Chondrocyte (in vitro differentiated cells): Measurements from ENCODE around the gene MMP15. TPM values are rescaled to one million over a fixed set of nuclear protein-coding genes. Genes with fewer than 3 reads are reported as not detected.
"Not testable (repeated sequence)": the region's sequence is repeated elsewhere in the genome, so short reads cannot be mapped to it uniquely, and the experiment has no call there.

Source experiments
- DNase-seq: peaks from one replicate; pipeline ENCODE4 v3.0.0; 2021; ENCODE audit warnings: mixed read lengths, low spot score
- H3K27ac Mint-ChIP-seq: one replicate; pipeline ENCODE4 v1.8.0; 2021; ENCODE audit warnings: mild to moderate bottlenecking, moderate library complexity, mixed read lengths; ENCODE audit not compliant: unreplicated experiment
- H3K27me3 Mint-ChIP-seq: 2 replicates; pipeline ENCODE4 v1.8.0; 2021; ENCODE audit warnings: low read depth, mixed read lengths
- H3K36me3 Mint-ChIP-seq: 2 replicates; pipeline ENCODE4 v1.8.0; 2021; ENCODE audit warnings: low read depth, mixed read lengths
- H3K4me1 Mint-ChIP-seq: 2 replicates; pipeline ENCODE4 v1.8.0; 2021; ENCODE audit warnings: low read depth, mild to moderate bottlenecking, mixed read lengths
- H3K4me3 Mint-ChIP-seq: one replicate; pipeline ENCODE4 v1.8.0; 2021; ENCODE audit warnings: mild to moderate bottlenecking, moderate library complexity, mixed read lengths; ENCODE audit not compliant: unreplicated experiment
- H3K9me3 Mint-ChIP-seq: 2 replicates; pipeline ENCODE4 v1.8.0; 2021; ENCODE audit warnings: low read depth, mixed read lengths
- CTCF ChIP-seq: fragments of 200-600 bp; sonication (generic); IDR thresholded peaks from 2 replicates; pipeline ENCODE4 v1.5.0; 2021; ENCODE audit warnings: antibody characterized with exemption, mild to moderate bottlenecking, moderate library complexity
- long read RNA-seq: library from polyadenylated mRNA; stranded (forward); transcript quantifications from one replicate; pipeline ENCODE4 v2.0.0, GENCODE V29; 2021
- total RNA-seq: library from RNA; stranded (reverse); gene quantifications from 3 replicates; pipeline ENCODE4 v1.2.1, GENCODE V29; 2021

The MMP15 gene
- total RNA-seq, result 5.9 to 12.0 TPM (median 11.2 TPM) in 3 replicates
- long read RNA-seq, full-length matches to known transcripts, result 7 of 12 reads
- long read RNA-seq, partial matches to known transcripts, result 2 of 12 reads
- long read RNA-seq, other reads (novel, unspliced or antisense), result 3 of 12 reads

- H3K27ac Mint-ChIP-seq, result no peak within 1 kb of the TSS
- peaks cover 23% of the 10 kb centered on the region for H3K4me1 Mint-ChIP-seq
- H3K27me3 Mint-ChIP-seq, result peaks cover 4% of the 10 kb centered on the region
- H3K9me3 Mint-ChIP-seq, result no peaks in the 10 kb centered on the region
- H3K36me3 Mint-ChIP-seq, result no peaks in the 10 kb centered on the region
- peak; percentile 75 for DNase-seq
- TF ChIP-seq CTCF, result peak; percentile 15
- H3K4me3 Mint-ChIP-seq, result peak within 1 kb of the TSS; percentile 73
These were observed at the start of gene MMP15 for GRCh38 chr16:58025351-58026138. Gene MMP15 (plus strand): TSS chr16:58025754. CDS start chr16:58026351, 597 bp downstream.

DNA sequence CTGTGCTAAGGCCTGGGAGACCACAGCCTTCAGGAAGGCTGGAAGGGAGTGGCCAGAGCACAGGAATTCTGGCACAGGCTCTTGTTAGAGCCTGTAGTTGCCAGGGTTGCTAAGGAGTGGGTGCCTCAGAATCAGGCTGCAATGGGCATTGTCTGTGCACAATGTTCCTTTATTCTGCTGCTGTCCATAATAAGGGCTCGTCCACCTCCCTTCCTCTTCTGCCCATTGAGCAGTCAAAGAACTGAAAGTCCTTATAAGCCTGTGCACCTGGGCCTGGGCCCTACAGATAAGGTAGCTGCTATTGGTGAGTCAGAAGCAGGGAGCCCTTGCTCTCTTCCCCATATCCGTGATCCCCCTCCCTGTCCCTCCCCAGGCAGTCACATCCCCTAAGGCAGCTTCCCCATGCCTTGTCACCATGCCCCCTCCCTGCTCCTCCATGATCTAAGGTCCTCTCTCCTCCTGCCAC lies 49.2 kb upstream of the MMP15 start:
- Mint-ChIP-seq H3K4me1 (no peaks in the 10 kb centered on the region), H3K9me3 (no peaks in the 10 kb centered on the region), H3K27ac (no peak overlapping the region), H3K27me3 (peaks cover 10% of the 10 kb centered on the region), H3K36me3 (no peaks in the 10 kb centered on the region), H3K4me3 (no peak overlapping the region)
- DNase-seq, result peak; percentile 33
- no peak for TF ChIP-seq CTCF

GRCh38 chr16:57977418-57978069 lies 48.0 kb upstream of the MMP15 start:
- peak; percentile 75 for DNase-seq
- Mint-ChIP-seq H3K4me3 (no peak overlapping the region), H3K27ac (no peak overlapping the region), H3K9me3 (no peaks in the 10 kb centered on the region), H3K4me1 (no peaks in the 10 kb centered on the region), H3K27me3 (peaks cover 7% of the 10 kb centered on the region), H3K36me3 (no peaks in the 10 kb centered on the region)
- no peak for TF ChIP-seq CTCF

DNA sequence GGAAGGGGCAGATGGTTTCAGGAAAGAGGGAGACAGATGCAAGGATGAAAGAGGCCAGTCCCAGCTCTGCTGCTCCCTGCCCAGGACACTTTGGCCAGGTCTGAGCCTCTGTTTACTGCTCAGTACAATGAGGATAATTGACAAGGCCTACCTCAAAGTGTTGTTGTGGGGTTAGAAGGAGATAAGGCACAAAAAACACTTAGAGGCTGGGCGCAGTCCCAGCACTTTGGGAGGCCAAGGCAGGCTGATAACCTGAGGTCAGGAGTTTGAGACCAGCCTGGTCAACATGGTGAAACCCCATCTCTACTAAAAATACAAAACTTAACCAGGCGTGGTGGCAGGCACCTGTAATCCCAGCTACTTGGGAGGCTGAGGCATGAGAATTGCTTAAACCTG lies 47.5 kb upstream of the MMP15 start:
- not testable (repeated sequence) for H3K27ac Mint-ChIP-seq, H3K4me1 Mint-ChIP-seq, H3K4me3 Mint-ChIP-seq, H3K27me3 Mint-ChIP-seq, DNase-seq, H3K36me3 Mint-ChIP-seq, H3K9me3 Mint-ChIP-seq

DNA sequence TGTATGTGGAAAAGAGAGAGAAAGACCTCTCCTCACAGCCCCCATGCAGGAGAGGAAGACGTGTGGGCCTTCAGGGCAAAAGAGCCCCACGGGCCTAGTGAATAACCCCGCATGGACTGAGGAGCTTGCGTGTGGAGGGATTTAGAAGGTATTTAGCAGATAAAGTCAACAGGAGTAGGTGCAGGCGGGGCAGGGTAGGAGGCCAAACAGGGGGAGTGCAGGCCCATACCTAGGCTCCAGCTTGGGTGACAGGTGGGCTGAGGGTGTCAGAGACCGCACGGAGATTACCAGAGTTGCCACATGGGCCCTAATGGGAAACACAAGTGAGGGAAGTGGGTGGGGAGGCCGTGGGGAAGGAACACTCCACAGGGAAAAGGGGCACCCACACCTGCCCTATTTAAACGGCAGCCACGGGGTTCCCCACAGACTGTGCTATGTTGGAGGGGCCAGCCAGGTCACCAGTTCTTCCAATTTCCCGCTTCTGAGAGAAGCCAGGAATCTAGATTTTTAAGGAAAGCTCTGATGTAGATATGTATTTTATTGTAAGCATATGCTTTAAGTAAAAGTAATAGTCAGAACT lies 46.5 kb upstream of the MMP15 start:
- H3K9me3 Mint-ChIP-seq, result no peaks in the 10 kb centered on the region
- H3K4me1 Mint-ChIP-seq, result no peaks in the 10 kb centered on the region
- H3K4me3 Mint-ChIP-seq, result no peak overlapping the region
- TF ChIP-seq CTCF, result no peak
- DNase-seq, result peak; percentile 39
- peaks cover 5% of the 10 kb centered on the region for H3K27me3 Mint-ChIP-seq
- no peak overlapping the region for H3K27ac Mint-ChIP-seq
- H3K36me3 Mint-ChIP-seq, result no peaks in the 10 kb centered on the region
